ENCODE data around the gene TMEM45B.

- TF ChIP-seq CTCF (IDR thresholded peaks at IDR 0.05): no peak
- TF ChIP-seq POLR2A (IDR thresholded peaks at IDR 0.05): no peak
These were observed 38.0 kb downstream of the TMEM45B start for GRCh38 chr11:129853518-129854231.
